Kidney epithelial cell (primary cell): ENCODE data around the gene CELF6. TPM values are rescaled to one million over a fixed set of nuclear protein-coding genes. Genes with fewer than 3 reads are reported as not detected.
"Not testable (repeated sequence)": the region's sequence is repeated elsewhere in the genome, so short reads cannot be mapped to it uniquely, and the experiment has no call there.

Source experiments
- DNase-seq: peaks from one replicate; pipeline ENCODE4 v3.0.0-alpha.2; 2010; ENCODE audit warnings: low read depth
- H3K27me3 ChIP-seq: 2 replicates; pipeline ENCODE4 v1.6.0; 2011; ENCODE audit warnings: low read length; ENCODE audit not compliant: control insufficient read depth, insufficient read depth
- H3K36me3 ChIP-seq: 2 replicates; pipeline ENCODE4 v1.5.1; 2011; ENCODE audit warnings: low read length; ENCODE audit not compliant: control insufficient read depth, insufficient read depth
- H3K4me3 ChIP-seq: 2 replicates; pipeline ENCODE4 v1.5.1; 2011; ENCODE audit warnings: low read depth, mild to moderate bottlenecking, control low read depth, low read length
- total RNA-seq: library from RNA; depleted of rRNA; stranded (reverse); fragments of >200 nt; gene quantifications from 2 replicates; pipeline ENCODE4 v1.2.3, GENCODE V29; 2015
- TF ChIP-seq, protein P1 (sequence below): IDR thresholded peaks from 2 replicates; pipeline ENCODE4 v1.5.1; 2011; ENCODE audit warnings: mild to moderate bottlenecking, moderate library complexity, low read length, control low read depth, inconsistent platforms; ENCODE audit not compliant: insufficient read depth, poor library complexity, severe bottlenecking

Gene CELF6
- total RNA-seq, 1 donor from 2014 or later = 0.29 TPM

DNA sequence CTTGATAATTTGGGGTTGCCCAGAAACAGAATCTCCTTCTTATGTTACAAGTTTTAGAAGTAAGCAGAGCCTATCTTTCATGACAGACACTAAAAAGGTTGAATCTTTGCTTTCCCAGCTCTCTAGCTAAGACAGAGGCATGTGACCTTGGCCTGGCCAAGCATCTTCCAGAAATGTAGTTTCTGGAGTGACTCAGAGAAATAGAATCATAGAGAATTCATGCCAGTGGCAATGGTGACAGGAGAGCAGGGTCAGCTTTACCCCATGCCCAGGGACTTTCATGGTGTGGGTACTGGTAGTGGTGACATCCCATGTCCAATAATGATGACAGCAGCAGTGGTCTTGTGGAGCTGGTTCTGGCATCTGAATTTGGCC, 43.6 kb downstream of the CELF6 start:
- no peaks in the 10 kb centered on the region for H3K27me3 ChIP-seq
- no peaks in the 10 kb centered on the region for H3K36me3 ChIP-seq
- no peak overlapping the region for H3K4me3 ChIP-seq
- TF ChIP-seq, protein P1, sequence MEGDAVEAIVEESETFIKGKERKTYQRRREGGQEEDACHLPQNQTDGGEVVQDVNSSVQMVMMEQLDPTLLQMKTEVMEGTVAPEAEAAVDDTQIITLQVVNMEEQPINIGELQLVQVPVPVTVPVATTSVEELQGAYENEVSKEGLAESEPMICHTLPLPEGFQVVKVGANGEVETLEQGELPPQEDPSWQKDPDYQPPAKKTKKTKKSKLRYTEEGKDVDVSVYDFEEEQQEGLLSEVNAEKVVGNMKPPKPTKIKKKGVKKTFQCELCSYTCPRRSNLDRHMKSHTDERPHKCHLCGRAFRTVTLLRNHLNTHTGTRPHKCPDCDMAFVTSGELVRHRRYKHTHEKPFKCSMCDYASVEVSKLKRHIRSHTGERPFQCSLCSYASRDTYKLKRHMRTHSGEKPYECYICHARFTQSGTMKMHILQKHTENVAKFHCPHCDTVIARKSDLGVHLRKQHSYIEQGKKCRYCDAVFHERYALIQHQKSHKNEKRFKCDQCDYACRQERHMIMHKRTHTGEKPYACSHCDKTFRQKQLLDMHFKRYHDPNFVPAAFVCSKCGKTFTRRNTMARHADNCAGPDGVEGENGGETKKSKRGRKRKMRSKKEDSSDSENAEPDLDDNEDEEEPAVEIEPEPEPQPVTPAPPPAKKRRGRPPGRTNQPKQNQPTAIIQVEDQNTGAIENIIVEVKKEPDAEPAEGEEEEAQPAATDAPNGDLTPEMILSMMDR = no peak
- DNase-seq = no peak

DNA sequence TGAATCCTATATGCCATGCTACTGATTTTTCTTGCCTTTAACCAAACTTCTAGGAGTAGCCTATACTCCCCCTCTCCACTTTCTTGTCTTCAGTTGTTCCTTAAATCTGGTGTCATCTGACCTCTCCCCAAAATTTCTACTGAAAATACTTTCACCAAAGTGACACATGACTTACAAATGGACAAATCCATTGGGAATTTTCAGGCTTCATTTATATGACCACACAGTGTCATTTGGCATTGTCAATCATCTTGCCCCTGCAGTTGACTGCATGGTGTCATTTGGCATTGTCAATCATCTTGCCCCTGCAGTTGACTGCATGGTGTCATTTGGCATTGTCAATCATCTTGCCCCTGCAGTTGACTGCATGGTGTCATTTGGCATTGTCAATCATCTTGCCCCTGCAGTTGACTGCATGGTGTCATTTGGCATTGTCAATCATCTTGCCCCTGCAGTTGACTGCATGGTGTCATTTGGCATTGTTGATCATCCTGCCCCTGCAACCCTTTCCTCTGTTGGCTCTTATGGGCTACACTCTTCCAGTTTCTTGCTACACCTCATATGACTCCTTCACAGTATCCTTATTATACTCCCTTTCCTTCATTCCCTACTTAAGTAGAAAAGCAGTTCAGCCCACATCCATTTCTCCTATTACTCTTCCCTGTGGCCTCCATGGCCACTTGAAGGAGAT, 44.2 kb downstream of the CELF6 start:
- not testable (repeated sequence) for H3K36me3 ChIP-seq, H3K4me3 ChIP-seq, H3K27me3 ChIP-seq, DNase-seq

DNA sequence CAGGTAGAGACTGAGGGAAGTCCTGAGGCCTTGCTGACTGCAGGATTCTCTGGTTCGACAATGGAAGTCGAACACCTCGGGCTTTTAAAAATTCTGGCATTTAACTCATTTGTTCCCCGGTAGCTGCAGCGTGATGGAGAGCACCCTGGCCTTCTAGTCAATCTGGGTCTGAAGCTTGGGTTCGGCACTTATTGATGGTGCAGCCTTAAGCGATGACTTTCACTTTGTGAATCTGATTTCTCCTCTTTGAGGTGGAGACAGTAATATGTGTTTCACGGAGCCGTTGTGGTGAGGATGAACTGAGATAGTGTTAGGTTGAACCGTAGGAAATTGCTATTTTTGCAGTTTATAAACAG, 47.0 kb downstream of the CELF6 start:
- no peaks in the 10 kb centered on the region for H3K36me3 ChIP-seq
- H3K27me3 ChIP-seq = no peaks in the 10 kb centered on the region
- H3K4me3 ChIP-seq = peak overlapping the region; percentile 93
- DNase-seq = no peak
- TF ChIP-seq, protein P1 = no peak

DNA sequence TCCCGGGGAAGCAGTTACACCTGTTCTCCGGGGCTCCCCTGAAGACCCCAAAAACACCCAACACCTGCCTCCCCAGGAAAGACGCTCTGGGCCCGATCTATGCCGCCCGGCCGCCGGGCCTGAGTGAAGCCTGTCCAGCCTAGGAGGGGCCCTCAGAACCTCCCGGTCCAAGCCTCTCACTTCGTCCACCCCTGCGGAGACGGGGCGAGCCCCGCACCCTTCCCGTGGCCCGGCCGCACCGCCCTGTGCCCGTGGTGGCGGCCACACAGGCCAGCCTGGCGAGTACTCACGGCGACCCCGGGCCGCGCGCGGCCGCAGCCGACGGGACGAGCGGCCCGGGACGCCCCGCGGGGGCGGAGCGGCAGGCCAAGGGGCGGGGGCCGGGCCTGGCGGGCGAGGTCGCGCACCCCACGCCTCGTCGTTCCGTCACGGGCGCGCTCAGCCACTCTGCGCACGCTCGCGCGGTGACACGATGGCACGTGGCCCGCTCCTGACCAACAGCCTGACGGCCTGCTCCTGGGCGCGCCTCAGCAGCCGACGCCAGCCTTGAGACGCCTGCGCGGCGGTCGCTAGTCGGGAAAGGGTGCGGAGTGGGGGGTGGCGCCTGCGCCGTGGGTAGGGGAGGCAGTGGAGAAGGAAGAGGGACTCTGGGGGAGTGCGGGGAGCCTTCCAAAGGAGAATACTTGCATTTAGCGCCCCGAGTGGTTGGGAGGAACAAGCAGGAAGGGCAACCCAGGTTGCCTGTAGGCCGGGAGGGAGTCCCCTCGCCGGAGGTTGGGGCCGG, 47.6 kb downstream of the CELF6 start, which contains the start of gene PARP6:
Gene PARP6, minus strand, starts transcription at position 342 of the 784 bp plus-strand sequence. CDS start 5,077 bp downstream, outside the sequence.
- peak within 1 kb of the TSS; percentile 93 for H3K4me3 ChIP-seq
- TF ChIP-seq, protein P1 = peak; percentile 68
- H3K36me3 ChIP-seq = no peaks in the 10 kb centered on the region
- no peaks in the 10 kb centered on the region for H3K27me3 ChIP-seq
- DNase-seq = peak; percentile 91

DNA sequence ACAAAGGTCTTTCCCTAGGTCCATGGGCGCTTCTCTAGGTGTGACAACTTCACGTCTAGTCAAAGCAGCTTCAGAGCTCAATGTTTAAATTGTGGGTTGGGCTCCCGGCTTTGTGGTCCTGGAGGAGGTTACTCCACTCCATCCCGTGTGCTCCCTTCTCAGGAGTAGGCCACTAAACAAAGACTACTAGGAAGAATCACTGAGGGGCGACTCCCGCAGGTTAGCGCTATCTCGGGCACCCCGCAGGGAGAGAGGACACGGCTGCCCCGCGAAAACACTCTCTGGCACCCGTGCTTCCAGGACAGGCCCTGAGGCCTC, 48.1 kb downstream of the CELF6 start:
- H3K27me3 ChIP-seq = no peaks in the 10 kb centered on the region
- H3K4me3 ChIP-seq = peak overlapping the region; percentile 93
- H3K36me3 ChIP-seq = no peaks in the 10 kb centered on the region
- TF ChIP-seq, protein P1 = no peak
- DNase-seq = no peak

DNA sequence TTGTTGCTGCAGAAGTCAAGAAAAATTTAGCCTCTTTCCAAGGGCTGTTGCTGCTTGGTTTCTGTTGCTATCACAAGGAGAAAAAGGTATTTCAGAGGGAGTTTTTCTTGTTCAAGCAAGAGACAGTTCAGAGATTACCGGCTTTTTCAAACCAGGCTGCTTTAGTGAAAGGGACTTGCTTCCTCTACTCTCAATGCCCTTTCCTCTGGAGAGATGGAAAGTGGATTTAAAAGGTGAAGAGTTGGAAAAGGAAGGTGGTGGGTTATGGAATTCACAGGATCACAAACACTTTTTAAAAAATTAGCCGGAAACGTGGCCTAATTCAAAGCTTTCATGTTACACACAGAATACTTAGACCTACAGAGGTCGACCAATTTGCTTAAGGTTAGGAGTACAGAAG, 48.7 kb downstream of the CELF6 start:
- TF ChIP-seq, protein P1 = no peak
- no peak for DNase-seq
- no peaks in the 10 kb centered on the region for H3K36me3 ChIP-seq
- no peak overlapping the region for H3K4me3 ChIP-seq
- no peaks in the 10 kb centered on the region for H3K27me3 ChIP-seq
